Type B pancreatic cell (in vitro differentiated cells): Measurements from ENCODE around the gene TPSAB1. TPM values are rescaled to one million over a fixed set of nuclear protein-coding genes. Genes with fewer than 3 reads are reported as not detected.

Experiments
- DNase-seq: peaks from one replicate; pipeline ENCODE4 v3.0.0; 2021; ENCODE audit warnings: mixed read lengths; ENCODE audit not compliant: unreplicated experiment; ENCODE audit errors: extremely low spot score
- H3K27ac Mint-ChIP-seq: 2 replicates; pipeline ENCODE4 v1.8.0; 2021; ENCODE audit warnings: mild to moderate bottlenecking, mixed read lengths
- H3K27me3 Mint-ChIP-seq: 2 replicates; pipeline ENCODE4 v1.8.0; 2021; ENCODE audit warnings: mixed read lengths
- H3K36me3 Mint-ChIP-seq: 2 replicates; pipeline ENCODE4 v1.8.0; 2021; ENCODE audit warnings: mixed read lengths
- H3K4me1 Mint-ChIP-seq: one replicate; pipeline ENCODE4 v1.8.0; 2021; ENCODE audit warnings: mixed read lengths; ENCODE audit not compliant: unreplicated experiment
- H3K4me3 Mint-ChIP-seq: 2 replicates; pipeline ENCODE4 v1.8.0; 2021; ENCODE audit warnings: mild to moderate bottlenecking, mixed read lengths
- H3K9me3 Mint-ChIP-seq: 2 replicates; pipeline ENCODE4 v1.8.0; 2021; ENCODE audit warnings: mixed read lengths
- CTCF ChIP-seq: fragments of 200-600 bp; sonication (generic); conservative IDR thresholded peaks from 2 replicates; pipeline ENCODE4 v1.5.0; 2021; ENCODE audit warnings: antibody characterized with exemption, mild to moderate bottlenecking
- total RNA-seq: library from RNA; stranded (reverse); gene quantifications from 2 replicates; pipeline ENCODE4 v1.2.1, GENCODE V29; 2021; ENCODE audit warnings: low replicate concordance

The TPSAB1 gene
- total RNA-seq, 1 donor from 2014 or later: not detected

GRCh38 chr16:1286513-1287094, 46.1 kb downstream of the TPSAB1 start:
- Mint-ChIP-seq H3K36me3 (no peaks in the 10 kb centered on the region), H3K27ac (no peak overlapping the region), H3K4me1 (peaks cover 11% of the 10 kb centered on the region), H3K4me3 (no peak overlapping the region), H3K27me3 (peaks cover 39% of the 10 kb centered on the region), H3K9me3 (no peaks in the 10 kb centered on the region)
- TF ChIP-seq CTCF: no peak
- DNase-seq: no peak

GRCh38 chr16:1287982-1288670, 47.6 kb downstream of the TPSAB1 start:
- no peak overlapping the region for H3K27ac Mint-ChIP-seq

GRCh38 chr16:1288813-1289476, 48.4 kb downstream of the TPSAB1 start:
- H3K27ac Mint-ChIP-seq: no peak overlapping the region
- H3K9me3 Mint-ChIP-seq: no peaks in the 10 kb centered on the region
- no peak for DNase-seq
- TF ChIP-seq CTCF: no peak
- H3K27me3 Mint-ChIP-seq: peaks cover 40% of the 10 kb centered on the region
- peaks cover 11% of the 10 kb centered on the region for H3K4me1 Mint-ChIP-seq
- no peak overlapping the region for H3K4me3 Mint-ChIP-seq
- H3K36me3 Mint-ChIP-seq: no peaks in the 10 kb centered on the region

More at GRCh38 chr16:1287982-1288670, 47.6 kb downstream of the TPSAB1 start:
- H3K27me3 Mint-ChIP-seq: peaks cover 44% of the 10 kb centered on the region
- peaks cover 11% of the 10 kb centered on the region for H3K4me1 Mint-ChIP-seq
- DNase-seq: no peak
- H3K36me3 Mint-ChIP-seq: no peaks in the 10 kb centered on the region
- H3K4me3 Mint-ChIP-seq: no peak overlapping the region
- no peaks in the 10 kb centered on the region for H3K9me3 Mint-ChIP-seq
- no peak for TF ChIP-seq CTCF

- Mint-ChIP-seq H3K4me3 (no peak overlapping the region), H3K36me3 (no peaks in the 10 kb centered on the region), H3K27me3 (peaks cover 43% of the 10 kb centered on the region), H3K4me1 (peaks cover 11% of the 10 kb centered on the region), H3K27ac (no peak overlapping the region), H3K9me3 (no peaks in the 10 kb centered on the region)
- no peak for DNase-seq
- no peak for TF ChIP-seq CTCF
Observed at GRCh38 chr16:1289477-1289866, 49.0 kb downstream of the TPSAB1 start.

GRCh38 chr16:1290063-1290501, 49.6 kb downstream of the TPSAB1 start:
- no peak for DNase-seq
- Mint-ChIP-seq H3K27me3 (peaks cover 44% of the 10 kb centered on the region), H3K36me3 (no peaks in the 10 kb centered on the region), H3K9me3 (no peaks in the 10 kb centered on the region), H3K4me3 (no peak overlapping the region), H3K4me1 (peaks cover 11% of the 10 kb centered on the region), H3K27ac (no peak overlapping the region)
- TF ChIP-seq CTCF: no peak
